Measurements from ENCODE around the gene HDAC1. TPM values are rescaled to one million over a fixed set of nuclear protein-coding genes. Genes with fewer than 3 reads are reported as not detected.
A peak's percentile ranks its signal among the peaks of the same experiment; 100 is the strongest.

Gene HDAC1
- total and polyA plus RNA-seq, 2 of the 13 experiments (the other 11 are each of a cell fraction or from before 2014, with no cell fraction given) = 93.5 to 189 TPM

- peak; percentile 36; the same call in 1 of the 2 replicates for TF ChIP-seq ZFX (CRISPR knock-in tag; IDR thresholded peaks at IDR 0.05; ENCODE audit: low read depth)
- no peak for TF ChIP-seq ZEB1 (IDR thresholded peaks at IDR 0.05; ENCODE audit: insufficient replicate concordance, low read depth)
- TF ChIP-seq AGO1 (IDR thresholded peaks at IDR 0.05; ENCODE audit: low read depth, low read length, poor library complexity, severe bottlenecking) = peak; percentile 0
- TF ChIP-seq SMARCE1 (IDR thresholded peaks at IDR 0.05; ENCODE audit: borderline replicate concordance) = no peak
- peak; percentile 63 for TF ChIP-seq STAG1 (CRISPR knock-in tag; IDR thresholded peaks at IDR 0.05)
- 0 out of 2 replicates have a peak, but pooled peaks have one; percentile 58 for TF ChIP-seq ZNF563 (CRISPR knock-in tag; IDR thresholded peaks at IDR 0.05)
- TF ChIP-seq HOXA9 (CRISPR knock-in tag; IDR thresholded peaks at IDR 0.05; ENCODE audit: borderline replicate concordance) = no peak
- TF ChIP-seq, protein P1, sequence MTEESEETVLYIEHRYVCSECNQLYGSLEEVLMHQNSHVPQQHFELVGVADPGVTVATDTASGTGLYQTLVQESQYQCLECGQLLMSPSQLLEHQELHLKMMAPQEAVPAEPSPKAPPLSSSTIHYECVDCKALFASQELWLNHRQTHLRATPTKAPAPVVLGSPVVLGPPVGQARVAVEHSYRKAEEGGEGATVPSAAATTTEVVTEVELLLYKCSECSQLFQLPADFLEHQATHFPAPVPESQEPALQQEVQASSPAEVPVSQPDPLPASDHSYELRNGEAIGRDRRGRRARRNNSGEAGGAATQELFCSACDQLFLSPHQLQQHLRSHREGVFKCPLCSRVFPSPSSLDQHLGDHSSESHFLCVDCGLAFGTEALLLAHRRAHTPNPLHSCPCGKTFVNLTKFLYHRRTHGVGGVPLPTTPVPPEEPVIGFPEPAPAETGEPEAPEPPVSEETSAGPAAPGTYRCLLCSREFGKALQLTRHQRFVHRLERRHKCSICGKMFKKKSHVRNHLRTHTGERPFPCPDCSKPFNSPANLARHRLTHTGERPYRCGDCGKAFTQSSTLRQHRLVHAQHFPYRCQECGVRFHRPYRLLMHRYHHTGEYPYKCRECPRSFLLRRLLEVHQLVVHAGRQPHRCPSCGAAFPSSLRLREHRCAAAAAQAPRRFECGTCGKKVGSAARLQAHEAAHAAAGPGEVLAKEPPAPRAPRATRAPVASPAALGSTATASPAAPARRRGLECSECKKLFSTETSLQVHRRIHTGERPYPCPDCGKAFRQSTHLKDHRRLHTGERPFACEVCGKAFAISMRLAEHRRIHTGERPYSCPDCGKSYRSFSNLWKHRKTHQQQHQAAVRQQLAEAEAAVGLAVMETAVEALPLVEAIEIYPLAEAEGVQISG (CRISPR knock-in tag; IDR thresholded peaks at IDR 0.05) = 0 out of 2 replicates have a peak, but pooled peaks have one; percentile 35
- 0 out of 2 replicates have a peak, but pooled peaks have one; percentile 28 for TF ChIP-seq ATF2 (CRISPR knock-in tag; IDR thresholded peaks at IDR 0.05)
- TF ChIP-seq, protein P2, sequence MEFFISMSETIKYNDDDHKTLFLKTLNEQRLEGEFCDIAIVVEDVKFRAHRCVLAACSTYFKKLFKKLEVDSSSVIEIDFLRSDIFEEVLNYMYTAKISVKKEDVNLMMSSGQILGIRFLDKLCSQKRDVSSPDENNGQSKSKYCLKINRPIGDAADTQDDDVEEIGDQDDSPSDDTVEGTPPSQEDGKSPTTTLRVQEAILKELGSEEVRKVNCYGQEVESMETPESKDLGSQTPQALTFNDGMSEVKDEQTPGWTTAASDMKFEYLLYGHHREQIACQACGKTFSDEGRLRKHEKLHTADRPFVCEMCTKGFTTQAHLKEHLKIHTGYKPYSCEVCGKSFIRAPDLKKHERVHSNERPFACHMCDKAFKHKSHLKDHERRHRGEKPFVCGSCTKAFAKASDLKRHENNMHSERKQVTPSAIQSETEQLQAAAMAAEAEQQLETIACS (CRISPR knock-in tag; IDR thresholded peaks at IDR 0.05) = peak; percentile 90
- TF ChIP-seq NFKB2 (CRISPR knock-in tag; IDR thresholded peaks at IDR 0.05; ENCODE audit: borderline replicate concordance) = peak; percentile 40; the same call in 1 of the 2 replicates
- no peak for TF ChIP-seq ZNF329 (CRISPR knock-in tag; IDR thresholded peaks at IDR 0.05; ENCODE audit: low read depth)
- TF ChIP-seq SAP130 (CRISPR knock-in tag; IDR thresholded peaks at IDR 0.05; ENCODE audit: low read depth) = peak; percentile 65
- TF ChIP-seq ZBTB7B (CRISPR knock-in tag; IDR thresholded peaks at IDR 0.05) = peak; percentile 60
- TF ChIP-seq MXD4 (CRISPR knock-in tag; IDR thresholded peaks at IDR 0.05) = no peak
- no peak for TF ChIP-seq ZBTB49 (CRISPR knock-in tag; IDR thresholded peaks at IDR 0.05; ENCODE audit: borderline replicate concordance)
- TF ChIP-seq FOXK1 (CRISPR knock-in tag; IDR thresholded peaks at IDR 0.05; ENCODE audit: borderline replicate concordance, low read depth) = peak; percentile 40; the same call in 1 of the 2 replicates
- peak; percentile 85 for TF ChIP-seq AGO2 (optimal IDR thresholded peaks at IDR 0.05; ENCODE audit: low read depth, low read length)
Measured at GRCh38 chr1:32334864-32335534, 43.1 kb downstream of the HDAC1 start (continued).

All from HepG2 (cell line).